CD14-positive monocyte (primary cell): ENCODE measurements around the gene MAML1. TPM values are rescaled to one million over a fixed set of nuclear protein-coding genes. Genes with fewer than 3 reads are reported as not detected.

Source experiments
- DNase-seq, 3 donors: peaks; one replicate each; pipeline ENCODE4 v3.0.0-alpha.2; 2011 to 2022
- H2AFZ ChIP-seq: 2 replicates; pipeline ENCODE4 v1.6.0; 2012; ENCODE audit warnings: mild to moderate bottlenecking, low read depth, low read length, inconsistent platforms; ENCODE audit not compliant: insufficient read depth, poor library complexity, severe bottlenecking
- H3K27ac ChIP-seq, 2 donors: 1 replicate in 1 of 2; 2 replicates in 1 of 2; pipeline ENCODE4 v1.5.1; 2012 to 2013; ENCODE audit warnings: low read length in 2 of 2, control low read depth in 1 of 2, inconsistent platforms in 1 of 2, low read depth in 1 of 2, mild to moderate bottlenecking in 1 of 2
- H3K27me3 ChIP-seq, 2 donors: one replicate each; pipeline versions ENCODE4 v1.6.0 to v1.6.1; 2011 to 2013; ENCODE audit warnings: low read length in 2 of 2; ENCODE audit not compliant: control insufficient read depth in 2 of 2, insufficient read depth in 2 of 2
- H3K36me3 ChIP-seq, 2 donors: replicated peaks in 1 of 2; 1 replicate in 1 of 2; 2 replicates in 1 of 2; pipeline versions ENCODE4 v1.5.1 to v1.6.1; 2012 to 2013; ENCODE audit warnings: low read length in 2 of 2, control low read depth in 1 of 2, inconsistent platforms in 1 of 2, mild to moderate bottlenecking in 1 of 2; ENCODE audit not compliant: insufficient read depth in 2 of 2, control insufficient read depth in 1 of 2
- H3K4me1 ChIP-seq, 2 donors: 1 replicate in 1 of 2; 2 replicates in 1 of 2; pipeline versions ENCODE4 v1.5.1 to v1.6.1; 2012 to 2013; ENCODE audit warnings: low read length in 2 of 2, control low read depth in 1 of 2, inconsistent platforms in 1 of 2, mild to moderate bottlenecking in 1 of 2, moderate library complexity in 1 of 2; ENCODE audit not compliant: insufficient read depth in 2 of 2, control insufficient read depth in 1 of 2
- H3K4me2 ChIP-seq: replicated peaks from 2 replicates; pipeline ENCODE3; 2012; ENCODE audit warnings: low read length, moderate library complexity, mild to moderate bottlenecking; ENCODE audit not compliant: poor library complexity, severe bottlenecking; ENCODE audit errors: extremely low read depth
- H3K4me3 ChIP-seq, 3 experiments: fragments of 200-600 bp in 1 of 3; sonication (generic) in 1 of 3; replicated peaks in 1 of 3; 1 replicate in 2 of 3; 2 replicates in 1 of 3; pipeline ENCODE4 v1.5.1; 2011 to 2013; ENCODE audit warnings: low read length in 3 of 3, mild to moderate bottlenecking in 3 of 3, control low read depth in 2 of 3, low read depth in 2 of 3, inconsistent platforms in 1 of 3, moderate library complexity in 1 of 3
- H3K79me2 ChIP-seq: 2 replicates; pipeline ENCODE4 v1.6.0; 2012; ENCODE audit warnings: mild to moderate bottlenecking, control low read depth, inconsistent platforms, low read length, moderate library complexity; ENCODE audit not compliant: insufficient read depth
- H3K9ac ChIP-seq: 2 replicates; pipeline ENCODE4 v1.6.0; 2017; ENCODE audit warnings: low read length, mild to moderate bottlenecking; ENCODE audit not compliant: insufficient read depth, poor library complexity, severe bottlenecking
- H3K9me3 ChIP-seq, 2 donors: replicated peaks in 1 of 2; 1 replicate in 1 of 2; 2 replicates in 1 of 2; pipeline versions ENCODE4 v1.5.1 to v1.6.1; 2012 to 2013; ENCODE audit warnings: low read length in 2 of 2, control low read depth in 1 of 2; ENCODE audit not compliant: control insufficient read depth in 1 of 2, insufficient read depth in 1 of 2
- H4K20me1 ChIP-seq: 2 replicates; pipeline ENCODE4 v1.6.0; 2012; ENCODE audit warnings: mild to moderate bottlenecking, low read length, control low read depth, moderate library complexity; ENCODE audit not compliant: insufficient read depth
- H3K27ac Mint-ChIP-seq, 7 donors: one replicate each; pipeline ENCODE4 v1.8.0; 2020; ENCODE audit warnings: mild to moderate bottlenecking in 7 of 7, mixed read lengths in 7 of 7, moderate library complexity in 6 of 7, inconsistent platforms in 2 of 7
- H3K27me3 Mint-ChIP-seq, 3 donors: one replicate each; pipeline ENCODE4 v1.8.0; 2021 to 2022; ENCODE audit warnings: low read depth in 3 of 3, mild to moderate bottlenecking in 3 of 3, mixed read lengths in 3 of 3, moderate library complexity in 3 of 3, inconsistent platforms in 1 of 3
- H3K36me3 Mint-ChIP-seq, 2 donors: one replicate each; pipeline ENCODE4 v1.8.0; 2020; ENCODE audit warnings: mixed read lengths in 2 of 2, inconsistent platforms in 1 of 2, mild to moderate bottlenecking in 1 of 2
- H3K4me1 Mint-ChIP-seq: one replicate; pipeline ENCODE4 v1.8.0; 2020; ENCODE audit warnings: mild to moderate bottlenecking, mixed read lengths
- H3K4me3 Mint-ChIP-seq, 2 donors: one replicate each; pipeline ENCODE4 v1.8.0; 2020; ENCODE audit warnings: mild to moderate bottlenecking in 2 of 2, mixed read lengths in 2 of 2, moderate library complexity in 1 of 2
- H3K9me3 Mint-ChIP-seq, 7 donors: one replicate each; pipeline ENCODE4 v1.8.0; 2020 to 2022; ENCODE audit warnings: mixed read lengths in 7 of 7, mild to moderate bottlenecking in 6 of 7, moderate library complexity in 6 of 7, inconsistent platforms in 2 of 7
- CTCF ChIP-seq: fragments of 200-600 bp; IDR thresholded peaks from one replicate; pipeline ENCODE4 v1.8.0; 2022; ENCODE audit warnings: antibody characterized with exemption, mild to moderate bottlenecking
- WGBS: methylation state at CpG from one replicate; pipeline ENCODE4 v1.1.5; 2013; ENCODE audit warnings: missing lambda C conversion rate; ENCODE audit not compliant: insufficient coverage; 5-methylcytosine and 5-hydroxymethylcytosine counted together
- intact Hi-C, 2 donors: fragments of 100-400 bp; cut with micrococcal nuclease; formaldehyde crosslinking; loops; one replicate each; pipeline versions ENCODE4 v1.15.0 to v1.15.1; 2023
- polyA plus RNA-seq, 3 donors: library from polyadenylated mRNA; depleted of rRNA in 1 of 3; unstranded in 2 of 3; stranded (reverse) in 1 of 3; fragments of 300-500 nt in 2 of 3; fragments of >200 nt in 1 of 3; fragmentation: Illumina TruSeq in 2 of 3; gene quantifications; 1 replicate in 2 of 3; 2 replicates in 1 of 3; pipeline ENCODE4 v1.2.3, GENCODE V29; 2012 to 2021

MAML1 gene
- polyA plus RNA-seq, 3 donors = 2.2 to 11.0 (median 2.7) TPM

- intact Hi-C loops = loop anchor here in 1 of 2 donors (2.0 kb wide), 2 partner anchors 15 kb away; partner anchors contain the start of gene LTC4S
- no peak overlapping the region for H3K9ac ChIP-seq
- H3K4me1 ChIP-seq = peaks cover 69 to 80% of the 10 kb centered on the region in 2 donors
- no peaks in the 10 kb centered on the region for H3K9me3 ChIP-seq
- peak; percentile 56 to 86 (median 85) for DNase-seq
- Mint-ChIP-seq H3K9me3 (no peaks in the 10 kb centered on the region), H3K27ac (peak overlapping the region; percentile 68 to 95 (median 91)), H3K4me1 (peaks cover 73% of the 10 kb centered on the region), H3K4me3 (peak overlapping the region; percentile 13 to 61), H3K36me3 (peaks cover 30 to 58% of the 10 kb centered on the region in 2 donors), H3K27me3 (peaks cover 0 to 2% (median 0%) of the 10 kb centered on the region in 3 donors)
- no peak for TF ChIP-seq CTCF
- H3K4me2 ChIP-seq = peak overlapping the region; percentile 62
- H3K27ac ChIP-seq = peak overlapping the region; percentile 30 to 78
- peaks cover 93% of the 10 kb centered on the region for H4K20me1 ChIP-seq
- peak overlapping the region in 1 of 3 experiments; percentile 46 for H3K4me3 ChIP-seq
- H3K36me3 ChIP-seq = peaks cover 19 to 29% of the 10 kb centered on the region in 2 donors
- WGBS = 17% methylated on average over 9 of the region's 9 CpGs
- no peaks in the 10 kb centered on the region for H3K27me3 ChIP-seq
- H2AFZ ChIP-seq = no peak overlapping the region
- H3K79me2 ChIP-seq = peaks cover 72% of the 10 kb centered on the region
Observed at GRCh38 chr5:179777909-179778308, 45.3 kb downstream of the MAML1 start.

- intact Hi-C loops = loop anchor here in 1 of 2 donors (2.0 kb wide), 1 partner anchor 14 kb away; the partner anchor contains the start of gene LTC4S
- peaks cover 69 to 74% of the 10 kb centered on the region in 2 donors for H3K4me1 ChIP-seq
- no peaks in the 10 kb centered on the region for H3K27me3 ChIP-seq
- Mint-ChIP-seq H3K27ac (peak overlapping the region in 6 of 7 donors; percentile 12 to 95 (median 84)), H3K27me3 (peaks cover 0 to 2% (median 0%) of the 10 kb centered on the region in 3 donors), H3K4me1 (peaks cover 69% of the 10 kb centered on the region), H3K9me3 (peaks cover 0 to under 1% (median 0%) of the 10 kb centered on the region in 7 donors), H3K36me3 (peaks cover 24 to 55% of the 10 kb centered on the region in 2 donors), H3K4me3 (no peak overlapping the region)
- peak overlapping the region; percentile 30 to 78 for H3K27ac ChIP-seq
- WGBS = 96% methylated on average over 5 of the region's 5 CpGs
- peaks cover 65% of the 10 kb centered on the region for H3K79me2 ChIP-seq
- peaks cover 94% of the 10 kb centered on the region for H4K20me1 ChIP-seq
- H3K9me3 ChIP-seq = no peaks in the 10 kb centered on the region
- H3K36me3 ChIP-seq = peaks cover 13 to 22% of the 10 kb centered on the region in 2 donors
- no peak for DNase-seq
- TF ChIP-seq CTCF = no peak
- H3K4me3 ChIP-seq = peak overlapping the region in 1 of 3 experiments; percentile 46
- peak overlapping the region; percentile 62 for H3K4me2 ChIP-seq
- H3K9ac ChIP-seq = no peak overlapping the region
- H2AFZ ChIP-seq = no peak overlapping the region
Observed at GRCh38 chr5:179778591-179778990, 46.0 kb downstream of the MAML1 start.
